Measurements from ENCODE around the gene SLC2A13.
"Not testable (repeated sequence)": the region's sequence is repeated elsewhere in the genome, so short reads cannot be mapped to it uniquely, and the experiment has no call there.

SLC2A13 gene

DNA sequence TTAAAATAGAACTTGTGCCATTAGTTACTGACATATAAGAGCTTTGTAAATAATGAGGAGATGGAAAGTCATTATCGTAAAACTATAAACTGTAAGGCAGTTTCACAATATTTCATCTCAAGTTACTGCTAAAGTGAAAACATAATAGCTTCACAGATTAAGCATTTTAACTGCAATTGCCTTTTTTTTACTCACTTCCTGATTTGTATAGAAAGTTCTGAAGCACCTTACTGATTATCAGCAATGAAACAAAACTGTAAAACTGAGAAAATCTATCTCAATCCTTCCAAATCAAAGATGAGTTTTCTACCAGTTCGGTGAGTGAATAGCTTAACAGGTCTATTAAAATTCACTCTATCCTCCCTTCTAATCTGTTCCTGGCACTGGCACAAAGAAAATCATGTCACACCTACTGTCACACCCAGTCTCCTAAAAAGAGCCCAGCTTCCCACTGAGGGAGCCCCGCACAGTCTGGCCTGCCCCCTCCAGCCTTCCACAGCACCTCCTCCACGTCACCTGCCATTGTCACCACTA lies 324.9 kb downstream of the SLC2A13 start:
- in situ Hi-C loops (cut with MboI; ENCODE audit: low sequenced_read_pairs), result no loop called here

- in situ Hi-C loops (cut with MboI; ENCODE audit: low sequenced_read_pairs), result no loop called here
These were observed 325.4 kb downstream of the SLC2A13 start for GRCh38 chr12:39780411-39780912.

DNA sequence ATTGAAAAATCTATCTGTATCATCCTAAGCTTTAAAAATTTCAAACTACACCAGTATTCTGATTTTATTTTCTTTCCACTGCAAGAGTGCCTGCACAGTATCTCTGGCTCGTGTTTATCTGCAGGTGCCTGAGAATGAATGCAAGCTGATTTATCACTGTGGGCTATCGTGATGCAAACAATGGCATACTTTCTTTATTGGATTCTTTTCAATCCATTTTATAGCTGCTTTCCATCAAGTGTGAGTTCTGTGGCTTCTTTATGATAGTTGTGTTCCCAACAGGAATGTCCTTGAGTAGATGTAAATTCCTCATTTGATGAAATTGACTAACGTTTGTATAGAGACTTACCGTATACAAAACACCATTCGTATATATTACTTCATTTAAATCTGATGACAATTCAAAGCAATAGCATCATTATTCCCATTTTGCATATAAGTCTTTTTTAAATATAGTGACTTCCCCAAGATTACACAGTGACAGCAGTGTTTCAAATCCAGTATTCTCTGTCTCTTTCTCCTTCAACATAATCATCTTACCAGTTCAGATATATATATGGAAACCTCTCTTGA lies 326.0 kb downstream of the SLC2A13 start:
- in situ Hi-C loops (cut with MboI; ENCODE audit: low sequenced_read_pairs), result no loop called here

GRCh38 chr12:39777465-39777864 lies 328.4 kb downstream of the SLC2A13 start:
- in situ Hi-C loops (cut with MboI; ENCODE audit: low sequenced_read_pairs), result no loop called here

- in situ Hi-C loops (cut with MboI; ENCODE audit: low sequenced_read_pairs), result loop anchor here (25.0 kb wide), 2 partner anchors 339 to 539 kb away; partner anchors contain the start of gene SLC2A13
These were observed 332.6 kb downstream of the SLC2A13 start for GRCh38 chr12:39773266-39773665.

DNA sequence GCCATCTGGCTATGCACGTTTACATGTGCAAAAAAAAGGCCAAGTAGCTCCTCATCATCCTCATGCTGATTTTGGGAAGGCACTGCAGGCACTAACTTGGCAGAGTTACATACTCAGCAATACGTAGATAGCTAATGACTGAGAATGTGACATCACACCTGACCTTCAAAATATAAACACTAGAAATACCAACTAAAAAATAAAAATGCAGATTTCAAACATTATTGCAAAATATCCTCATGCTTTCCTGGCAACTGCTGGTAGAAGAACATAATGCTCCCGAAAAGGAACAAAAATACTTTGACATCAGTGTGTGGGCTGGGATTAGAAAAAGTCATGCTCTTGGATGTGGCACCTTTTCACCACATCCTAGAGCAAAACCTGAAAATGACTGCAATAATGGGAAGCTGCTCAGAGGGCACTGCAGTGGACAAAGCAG lies 333.0 kb downstream of the SLC2A13 start:
- in situ Hi-C loops (cut with MboI; ENCODE audit: low sequenced_read_pairs), result loop anchor here (25.0 kb wide), 2 partner anchors 339 to 539 kb away; partner anchors contain the start of gene SLC2A13

- in situ Hi-C loops (cut with MboI; ENCODE audit: low sequenced_read_pairs), result loop anchor here (25.0 kb wide), 2 partner anchors 341 to 541 kb away; partner anchors contain the start of gene SLC2A13
These were observed 334.4 kb downstream of the SLC2A13 start for GRCh38 chr12:39771456-39771855.

- in situ Hi-C loops (cut with MboI; ENCODE audit: low sequenced_read_pairs), result loop anchor here (25.0 kb wide), 2 partner anchors 347 to 547 kb away; partner anchors contain the start of gene SLC2A13
These were observed 340.8 kb downstream of the SLC2A13 start for GRCh38 chr12:39764944-39765560.

- in situ Hi-C loops (cut with MboI; ENCODE audit: low sequenced_read_pairs), result loop anchor here (25.0 kb wide), 2 partner anchors 348 to 548 kb away; partner anchors contain the start of gene SLC2A13
These were observed 342.1 kb downstream of the SLC2A13 start for GRCh38 chr12:39763890-39764169.

- in situ Hi-C loops (cut with MboI; ENCODE audit: low sequenced_read_pairs), result loop anchor here (25.0 kb wide), 2 partner anchors 349 to 549 kb away; partner anchors contain the start of gene SLC2A13
These were observed 342.6 kb downstream of the SLC2A13 start for GRCh38 chr12:39763071-39763889.

DNA sequence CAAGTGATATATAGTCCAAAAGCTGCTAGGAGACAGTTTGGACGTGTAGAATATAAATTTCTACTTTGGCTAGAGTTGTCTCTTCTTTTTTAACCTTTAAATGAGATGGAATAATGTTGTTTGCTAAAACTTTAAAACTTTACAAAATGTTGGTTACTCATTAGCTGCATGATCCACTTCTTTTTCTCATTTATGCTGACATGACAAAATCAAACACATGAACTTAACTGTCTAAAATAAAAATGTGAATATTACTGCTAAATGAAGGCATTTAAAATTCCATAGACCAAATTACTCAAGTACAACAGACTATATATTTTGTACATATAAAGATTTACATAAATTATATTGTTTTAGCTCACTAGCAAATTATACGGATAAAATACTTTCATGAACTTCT lies 350.4 kb downstream of the SLC2A13 start:
- in situ Hi-C loops (cut with MboI; ENCODE audit: low sequenced_read_pairs), result loop anchor here (25.0 kb wide), 2 partner anchors 357 to 557 kb away; partner anchors contain the start of gene SLC2A13

GRCh38 chr12:39752482-39753137 lies 353.3 kb downstream of the SLC2A13 start:
- in situ Hi-C loops (cut with MboI; ENCODE audit: low sequenced_read_pairs), result loop anchor here (25.0 kb wide), 2 partner anchors 360 to 560 kb away; partner anchors contain the start of gene SLC2A13

DNA sequence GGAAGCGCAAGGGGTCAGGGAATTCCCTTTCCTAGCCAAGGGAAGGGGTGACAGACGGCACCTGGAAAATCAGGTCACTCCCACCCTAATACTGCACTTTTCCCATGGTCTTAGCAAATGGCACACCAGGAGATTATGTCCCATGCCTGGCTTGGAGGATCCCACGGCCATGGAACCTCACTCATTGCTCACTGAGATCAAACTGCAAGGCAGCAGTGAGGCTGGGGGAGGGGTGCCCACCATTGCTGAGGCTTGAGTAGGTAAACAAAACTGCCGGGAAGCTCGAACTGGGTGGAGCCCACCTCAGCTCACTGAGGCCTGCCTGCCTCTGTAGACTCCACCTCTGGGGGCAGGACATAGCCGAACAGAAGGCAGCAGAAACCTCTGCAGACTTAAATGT lies 359.7 kb downstream of the SLC2A13 start:
- in situ Hi-C loops (cut with MboI; ENCODE audit: low sequenced_read_pairs), result not testable (repeated sequence)

DNA sequence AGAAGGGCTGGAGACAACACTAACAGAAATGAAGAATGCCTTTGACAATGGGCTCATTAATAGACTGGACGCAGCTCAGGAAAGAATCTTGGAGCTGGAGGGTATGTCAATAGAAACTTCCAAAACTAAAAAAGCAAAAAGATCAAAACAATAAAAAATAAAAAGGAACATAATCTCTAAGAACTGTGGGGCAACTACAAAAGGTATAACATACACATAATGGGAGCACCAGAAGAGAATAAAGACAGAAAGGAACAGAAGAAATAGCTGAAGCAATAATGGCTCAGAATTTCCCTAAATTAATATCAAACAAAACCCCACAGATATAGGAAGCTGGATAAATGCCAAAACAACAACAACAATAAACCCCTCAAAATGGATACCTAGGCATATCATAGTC lies 362.2 kb downstream of the SLC2A13 start:
- in situ Hi-C loops (cut with MboI; ENCODE audit: low sequenced_read_pairs), result no loop called here

DNA sequence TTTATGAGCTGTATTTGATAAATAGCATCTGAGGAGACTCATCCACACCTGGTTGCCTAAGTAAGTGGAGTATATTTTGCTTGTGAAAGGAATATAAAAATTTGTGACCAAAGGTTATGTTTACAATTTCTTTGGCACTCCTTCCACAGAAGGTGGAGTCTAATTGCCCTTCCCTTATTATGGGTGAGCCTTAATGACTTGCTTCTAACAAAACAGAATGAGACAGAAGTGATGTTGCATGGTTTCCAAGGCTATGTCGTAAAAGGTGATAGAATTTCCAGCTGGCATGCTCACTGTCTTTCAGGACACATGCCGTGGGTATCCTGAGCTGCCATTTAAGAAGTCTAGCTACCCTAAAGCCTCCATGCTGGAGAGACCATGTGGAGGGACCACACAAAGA lies 369.5 kb downstream of the SLC2A13 start:
- in situ Hi-C loops (cut with MboI; ENCODE audit: low sequenced_read_pairs), result no loop called here

DNA sequence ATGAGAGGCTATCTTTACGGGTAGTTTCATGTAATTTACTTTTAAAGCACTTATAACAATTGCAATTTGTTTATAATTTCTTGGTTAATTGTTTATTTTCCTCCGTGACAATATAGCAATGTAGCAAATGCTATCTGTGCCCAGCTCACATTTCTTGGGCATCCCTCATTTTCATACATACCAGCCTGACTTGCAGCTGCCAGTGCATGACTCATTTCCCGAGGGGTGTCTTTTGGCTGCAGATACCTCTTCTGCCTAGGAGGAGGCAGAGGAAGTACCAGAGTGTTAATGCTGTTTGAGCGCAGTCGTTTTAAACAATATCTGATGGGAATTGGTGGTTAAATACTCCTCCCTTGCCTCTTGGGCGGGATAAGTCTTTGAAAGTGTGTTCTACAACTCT lies 382.1 kb downstream of the SLC2A13 start:
- in situ Hi-C loops (cut with MboI; ENCODE audit: low sequenced_read_pairs), result no loop called here

DNA sequence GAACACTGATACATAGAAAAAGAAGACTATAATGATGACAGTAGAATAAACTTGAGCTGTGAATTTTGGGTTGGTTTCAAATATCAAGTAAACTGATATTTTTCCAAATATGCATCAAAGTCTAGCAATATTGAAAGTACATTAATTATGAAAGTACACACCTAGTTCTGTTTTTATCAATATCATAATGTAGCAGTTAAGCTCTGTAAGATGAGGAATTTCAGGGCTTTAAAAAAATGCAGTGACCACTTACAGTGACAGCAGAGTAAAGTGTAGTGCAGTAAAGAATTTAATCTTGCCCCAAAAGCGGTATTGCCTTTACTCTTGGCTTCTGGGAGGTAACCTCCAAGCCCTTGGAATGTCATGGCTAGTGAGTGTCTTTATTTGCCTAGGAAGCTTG lies 383.4 kb downstream of the SLC2A13 start:
- in situ Hi-C loops (cut with MboI; ENCODE audit: low sequenced_read_pairs), result no loop called here

DNA sequence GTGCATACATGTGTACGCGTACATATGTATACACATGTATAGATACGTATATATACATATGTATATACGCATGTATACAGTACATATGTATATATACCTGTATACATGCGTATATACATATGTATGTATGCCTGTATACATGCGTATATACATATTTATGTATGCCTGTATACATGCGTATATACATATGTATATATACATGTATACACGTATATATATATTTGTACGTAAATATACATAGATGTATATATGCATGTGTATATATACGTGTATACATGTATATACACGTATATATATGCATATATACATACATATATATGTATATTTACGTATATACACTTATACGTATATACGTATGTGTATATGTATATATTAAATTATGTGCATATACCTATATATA lies 392.3 kb downstream of the SLC2A13 start:
- in situ Hi-C loops (cut with MboI; ENCODE audit: low sequenced_read_pairs), result no loop called here

- in situ Hi-C loops (cut with MboI; ENCODE audit: low sequenced_read_pairs), result no loop called here
These were observed 393.5 kb downstream of the SLC2A13 start for GRCh38 chr12:39712334-39712733.
